Testis (tissue), 3 donors: ENCODE results near the gene CCNF. TPM values are rescaled to one million over a fixed set of nuclear protein-coding genes. Genes with fewer than 3 reads are reported as not detected.

Source experiments
- DNase-seq: peaks from one replicate; pipeline ENCODE4 v3.0.0-alpha.2; 2019
- H3K27ac ChIP-seq, 2 donors: fragments of 200-600 bp; sonication (generic); one replicate each; pipeline ENCODE4 v1.5.1; 2019
- H3K27me3 ChIP-seq: fragments of 200-600 bp; sonication (generic); one replicate; pipeline ENCODE4 v1.5.1; 2019
- H3K36me3 ChIP-seq: fragments of 200-600 bp; sonication (generic); one replicate; pipeline ENCODE4 v1.5.1; 2017; ENCODE audit warnings: low read depth; ENCODE audit errors: missing control alignments
- H3K4me1 ChIP-seq: fragments of 200-600 bp; sonication (generic); one replicate; pipeline ENCODE4 v1.5.1; 2019
- H3K4me3 ChIP-seq, 2 donors: fragments of 200-600 bp; sonication (generic); one replicate each; pipeline ENCODE4 v1.5.1; 2017 to 2019
- H3K9me3 ChIP-seq: fragments of 200-600 bp; sonication (generic); one replicate; pipeline ENCODE4 v1.5.1; 2017
- CTCF ChIP-seq, 3 experiments: fragments of 450-650 bp in 2 of 3; fragments of 200-600 bp in 1 of 3; sonication (generic) in 1 of 3; IDR thresholded peaks; one replicate each; pipeline ENCODE4 v1.5.1; 2016 to 2019; ENCODE audit warnings: antibody characterized with exemption in 3 of 3, mild to moderate bottlenecking in 2 of 3, moderate library complexity in 1 of 3
- POLR2A ChIP-seq: fragments of 450-650 bp; IDR thresholded peaks from one replicate; pipeline ENCODE4 v1.6.1; 2017; ENCODE audit warnings: antibody characterized with exemption, mild to moderate bottlenecking, moderate library complexity
- WGBS, 2 donors: methylation state at CpG; one replicate each; pipeline ENCODE4 v1.1.5; 2018; 5-methylcytosine and 5-hydroxymethylcytosine counted together
- intact Hi-C: fragments of 100-400 bp; cut with DNase I; formaldehyde crosslinking; loops from one replicate; pipeline ENCODE4 v1.15.1; 2023; ENCODE audit warnings: low total_unique reads
- polyA plus RNA-seq: library from polyadenylated mRNA; stranded (reverse); fragments of 350-450 nt; fragmentation: Illumina TruSeq; extraction: RNeasy Lipid Tissue Mini Kit (QIAGEN cat#74804); gene quantifications from one replicate; pipeline ENCODE4 v1.2.3, GENCODE V29; 2014; ENCODE audit warnings: low read depth, low replicate concordance; ENCODE audit not compliant: insufficient read depth
- total RNA-seq, 2 donors: library from RNA; depleted of rRNA; stranded (reverse); fragments of >200 nt; gene quantifications; one replicate each; pipeline ENCODE4 v1.2.3, GENCODE V29; 2016

CCNF gene
- total and polyA plus RNA-seq, 3 donors from 2014 or later, result 6.0 to 10.8 (median 9.4) TPM

GRCh38 chr16:2449118-2449517 lies 19.9 kb downstream of the CCNF start:
- 97 to 98% methylated on average over 9 to 25 of the region's 25 CpGs for WGBS, 2 donors
- TF ChIP-seq CTCF (IDR thresholded peaks at IDR 0.05) (no peak), POLR2A (no peak)
- no peak overlapping the region for H3K4me3 ChIP-seq
- no peaks in the 10 kb centered on the region for H3K36me3 ChIP-seq
- H3K9me3 ChIP-seq, result no peaks in the 10 kb centered on the region
- H3K27ac ChIP-seq, result no peak overlapping the region
- peaks cover 5% of the 10 kb centered on the region for H3K4me1 ChIP-seq
- no peaks in the 10 kb centered on the region for H3K27me3 ChIP-seq
- no peak for DNase-seq
- intact Hi-C loops, result no loop called here

GRCh38 chr16:2450535-2450934 lies 21.3 kb downstream of the CCNF start:
- TF ChIP-seq POLR2A (no peak), CTCF (IDR thresholded peaks at IDR 0.05) (no peak)
- WGBS, 2 donors, result 60 to 68% methylated on average over 8 of the region's 8 CpGs
- no peaks in the 10 kb centered on the region for H3K9me3 ChIP-seq
- H3K4me3 ChIP-seq, result no peak overlapping the region
- peak overlapping the region; percentile 55 to 87 for H3K27ac ChIP-seq
- no peaks in the 10 kb centered on the region for H3K27me3 ChIP-seq
- intact Hi-C loops, result no loop called here
- H3K36me3 ChIP-seq, result no peaks in the 10 kb centered on the region
- peaks cover 5% of the 10 kb centered on the region for H3K4me1 ChIP-seq
- peak; percentile 73 for DNase-seq

DNA sequence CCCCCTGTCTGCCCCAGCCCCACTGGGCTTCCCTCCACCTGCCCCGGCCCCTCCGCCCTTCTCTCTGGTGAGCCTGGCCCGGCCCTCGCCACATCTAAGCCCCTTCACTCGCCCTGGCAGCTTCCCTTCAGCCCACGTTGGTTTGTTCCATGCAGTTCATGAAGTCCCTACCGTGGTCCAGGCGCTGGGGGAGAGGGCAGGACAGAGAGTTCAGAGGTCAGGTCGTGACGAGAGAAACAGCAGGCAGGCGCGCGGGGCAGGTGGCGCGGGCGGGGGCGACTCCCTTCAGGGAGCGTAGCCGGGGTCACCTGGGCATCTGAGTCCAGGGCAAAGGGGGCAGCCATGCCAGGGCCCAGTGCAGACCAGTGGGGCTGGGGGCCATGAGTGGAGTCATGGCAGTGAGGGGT lies 21.7 kb downstream of the CCNF start:
- WGBS, 2 donors, result 80 to 86% methylated on average over 19 of the region's 19 CpGs
- TF ChIP-seq POLR2A (no peak), CTCF (IDR thresholded peaks at IDR 0.05) (no peak)
- no peaks in the 10 kb centered on the region for H3K27me3 ChIP-seq
- no peaks in the 10 kb centered on the region for H3K36me3 ChIP-seq
- no peak for DNase-seq
- H3K4me1 ChIP-seq, result peaks cover 5% of the 10 kb centered on the region
- no peak overlapping the region for H3K4me3 ChIP-seq
- no peaks in the 10 kb centered on the region for H3K9me3 ChIP-seq
- H3K27ac ChIP-seq, result peak overlapping the region; percentile 55 to 87
- intact Hi-C loops, result no loop called here

GRCh38 chr16:2451851-2452320 lies 22.6 kb downstream of the CCNF start:
- no peaks in the 10 kb centered on the region for H3K9me3 ChIP-seq
- no peak for DNase-seq
- H3K27me3 ChIP-seq, result no peaks in the 10 kb centered on the region
- H3K27ac ChIP-seq, result peak overlapping the region; percentile 55 to 87
- WGBS, 2 donors, result 88 to 93% methylated on average over 18 of the region's 18 CpGs
- H3K4me1 ChIP-seq, result peaks cover 5% of the 10 kb centered on the region
- H3K4me3 ChIP-seq, result no peak overlapping the region
- TF ChIP-seq CTCF (IDR thresholded peaks at IDR 0.05) (no peak), POLR2A (no peak)
- intact Hi-C loops, result no loop called here
- H3K36me3 ChIP-seq, result no peaks in the 10 kb centered on the region

GRCh38 chr16:2452650-2453049 lies 23.4 kb downstream of the CCNF start:
- no peak for DNase-seq
- TF ChIP-seq CTCF (IDR thresholded peaks at IDR 0.05), result no peak
- no peak for TF ChIP-seq POLR2A
- Histone ChIP-seq H3K9me3 (no peaks in the 10 kb centered on the region), H3K27me3 (no peaks in the 10 kb centered on the region), H3K4me1 (peaks cover 5% of the 10 kb centered on the region), H3K36me3 (no peaks in the 10 kb centered on the region), H3K27ac (peak overlapping the region in 1 of 2 donors; percentile 1), H3K4me3 (no peak overlapping the region)
- WGBS, 2 donors, result 96 to 97% methylated on average over 8 of the region's 8 CpGs
- intact Hi-C loops, result no loop called here
